Prostate gland (tissue), 2 donors: ENCODE results near the gene RALGPS1. TPM values are rescaled to one million over a fixed set of nuclear protein-coding genes. Genes with fewer than 3 reads are reported as not detected.

Experiments
- DNase-seq: peaks from one replicate; pipeline ENCODE4 v3.0.0-alpha.2; 2019; ENCODE audit warnings: low spot score
- H3K27ac ChIP-seq, 2 donors: fragments of 200-600 bp; sonication (generic); 2 replicates each; pipeline ENCODE4 v1.5.1; 2017 to 2019
- H3K27me3 ChIP-seq: fragments of 200-600 bp; sonication (generic); replicated peaks from 2 replicates; pipeline ENCODE4 v1.5.1; 2019; ENCODE audit not compliant: insufficient read depth
- H3K36me3 ChIP-seq, 2 donors: fragments of 200-600 bp; sonication (generic); 1 replicate in 1 of 2; 2 replicates in 1 of 2; pipeline versions ENCODE4 v1.5.1 to v1.8.1; 2017 to 2019
- H3K4me1 ChIP-seq: fragments of 200-600 bp; sonication (generic); replicated peaks from 2 replicates; pipeline ENCODE4 v1.5.1; 2019
- H3K4me3 ChIP-seq, 2 donors: fragments of 200-600 bp; sonication (generic); 2 replicates each; pipeline ENCODE4 v1.5.1; 2017 to 2019
- H3K9me3 ChIP-seq: fragments of 200-600 bp; sonication (generic); 2 replicates; pipeline ENCODE4 v1.5.1; 2017
- CTCF ChIP-seq, 4 experiments: fragments of 200-600 bp in 2 of 4; fragments of 450-650 bp in 2 of 4; sonication (generic) in 2 of 4; IDR thresholded peaks; 1 replicate in 3 of 4; 2 replicates in 1 of 4; pipeline ENCODE4 v1.5.1; 2016 to 2019; ENCODE audit warnings: antibody characterized with exemption in 4 of 4, mild to moderate bottlenecking in 2 of 4, moderate library complexity in 2 of 4
- POLR2A ChIP-seq: fragments of 450-650 bp; IDR thresholded peaks from one replicate; pipeline ENCODE4 v1.6.1; 2016; ENCODE audit warnings: antibody characterized with exemption, mild to moderate bottlenecking
- POLR2AphosphoS5 ChIP-seq: sonication (generic); formaldehyde crosslinking; IDR thresholded peaks from one replicate; pipeline ENCODE4 v1.6.1; 2017; ENCODE audit warnings: antibody characterized with exemption
- WGBS: methylation state at CpG from one replicate; pipeline ENCODE4 v1.1.5; 2018; 5-methylcytosine and 5-hydroxymethylcytosine counted together
- intact Hi-C: fragments of 100-400 bp; cut with DNase I; formaldehyde crosslinking; loops from one replicate; pipeline ENCODE4 v1.14.2; 2022
- total RNA-seq, 2 donors: library from RNA; depleted of rRNA; stranded (reverse); fragments of >200 nt; gene quantifications; one replicate each; pipeline ENCODE4 v1.1.0, GENCODE V29; 2016

Gene RALGPS1
- total RNA-seq, 2 donors from 2014 or later, result 14.7 to 20.7 TPM

GRCh38 chr9:127209220-127209619, 294.6 kb downstream of the RALGPS1 start:
- DNase-seq, result no peak
- no peaks in the 10 kb centered on the region for H3K4me1 ChIP-seq

GRCh38 chr9:127209948-127210640, 295.5 kb downstream of the RALGPS1 start:
- no peaks in the 10 kb centered on the region for H3K4me1 ChIP-seq
- no peak overlapping the region for H3K4me3 ChIP-seq
- H3K36me3 ChIP-seq, result no peaks in the 10 kb centered on the region
- 49% methylated on average over 18 of the region's 18 CpGs for WGBS
- no peaks in the 10 kb centered on the region for H3K9me3 ChIP-seq
- DNase-seq, result no peak
- intact Hi-C loops, result loop anchor here (5.0 kb wide), 1 partner anchor 137 kb away; no protein-coding TSS in a partner anchor
- no peak overlapping the region for H3K27ac ChIP-seq
- H3K27me3 ChIP-seq, result no peaks in the 10 kb centered on the region
- TF ChIP-seq POLR2A (no peak), POLR2AphosphoS5 (no peak), CTCF (IDR thresholded peaks at IDR 0.05) (no peak)

More at GRCh38 chr9:127209220-127209619, 294.6 kb downstream of the RALGPS1 start:
- H3K27ac ChIP-seq, result no peak overlapping the region
- H3K4me3 ChIP-seq, result no peak overlapping the region
- H3K9me3 ChIP-seq, result no peaks in the 10 kb centered on the region
- TF ChIP-seq CTCF (IDR thresholded peaks at IDR 0.05), result no peak
- TF ChIP-seq POLR2A, result no peak
- no peak for TF ChIP-seq POLR2AphosphoS5
- intact Hi-C loops, result no loop called here
- H3K36me3 ChIP-seq, result no peaks in the 10 kb centered on the region
- WGBS, result 94% methylated on average over 7 of the region's 7 CpGs
- no peaks in the 10 kb centered on the region for H3K27me3 ChIP-seq

GRCh38 chr9:127210851-127211730, 296.5 kb downstream of the RALGPS1 start:
- no peaks in the 10 kb centered on the region for H3K36me3 ChIP-seq
- H3K4me1 ChIP-seq, result no peaks in the 10 kb centered on the region
- no peaks in the 10 kb centered on the region for H3K9me3 ChIP-seq
- no peak for TF ChIP-seq POLR2A
- no peak for TF ChIP-seq POLR2AphosphoS5
- no peak for TF ChIP-seq CTCF (IDR thresholded peaks at IDR 0.05)
- H3K27ac ChIP-seq, result no peak overlapping the region
- intact Hi-C loops, result loop anchor here (5.0 kb wide), 1 partner anchor 136 kb away; no protein-coding TSS in a partner anchor
- H3K4me3 ChIP-seq, result no peak overlapping the region
- no peaks in the 10 kb centered on the region for H3K27me3 ChIP-seq
- no peak for DNase-seq
- 71% methylated on average over 20 of the region's 20 CpGs for WGBS

DNA sequence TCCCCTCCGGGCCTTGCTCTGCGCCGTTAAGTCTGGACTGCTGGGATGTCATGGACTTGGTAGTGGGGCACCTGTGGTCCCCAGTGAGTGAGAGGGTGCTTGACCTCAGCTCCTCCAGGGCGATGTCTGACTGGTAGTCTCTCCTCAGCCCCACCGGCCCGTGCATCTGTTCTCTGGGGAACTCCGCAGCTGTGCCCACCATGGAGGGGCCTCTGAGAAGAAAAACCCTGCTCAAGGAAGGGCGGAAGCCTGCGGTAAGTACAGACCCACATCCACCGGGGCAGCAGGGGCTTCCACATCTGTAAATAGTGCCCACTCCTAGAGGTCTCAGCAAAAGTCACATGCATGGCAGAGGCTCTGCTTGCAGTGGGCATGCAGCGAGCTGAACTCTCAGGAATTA, 297.4 kb downstream of the RALGPS1 start:
- Histone ChIP-seq H3K4me1 (no peaks in the 10 kb centered on the region), H3K4me3 (no peak overlapping the region), H3K27ac (no peak overlapping the region), H3K36me3 (no peaks in the 10 kb centered on the region), H3K9me3 (no peaks in the 10 kb centered on the region), H3K27me3 (no peaks in the 10 kb centered on the region)
- no peak for DNase-seq
- intact Hi-C loops, result loop anchor here (5.0 kb wide), 1 partner anchor 135 kb away; no protein-coding TSS in a partner anchor
- TF ChIP-seq CTCF (IDR thresholded peaks at IDR 0.05) (no peak), POLR2AphosphoS5 (no peak), POLR2A (no peak)
- WGBS, result 92% methylated on average over 9 of the region's 11 CpGs
